Hepatocyte (in vitro differentiated cells): ENCODE data around the gene ZNF219.

Source experiments
- CTCF ChIP-seq: fragments of 200-600 bp; sonication (generic); IDR thresholded peaks from 2 replicates; pipeline ENCODE4 v1.5.1; 2016; ENCODE audit warnings: antibody characterized with exemption, mild to moderate bottlenecking; ENCODE audit not compliant: poor library complexity
- EZH2 ChIP-seq: fragments of 200-600 bp; sonication (generic); IDR thresholded peaks from 2 replicates; pipeline ENCODE4 v1.6.1; 2016; ENCODE audit warnings: antibody characterized with exemption, mild to moderate bottlenecking, borderline replicate concordance

- TF ChIP-seq EZH2 = no peak
- TF ChIP-seq CTCF = no peak
Measured at GRCh38 chr14:21096438-21096837, 2.0 kb downstream of the ZNF219 start.
